Measurements from ENCODE around the gene CD74. TPM values are rescaled to one million over a fixed set of nuclear protein-coding genes. Genes with fewer than 3 reads are reported as not detected.

Gene CD74
- total and polyA plus RNA-seq, 2 of the 13 experiments (the other 11 are each of a cell fraction or from before 2014, with no cell fraction given) = 34.1 to 84.4 TPM

DNA sequence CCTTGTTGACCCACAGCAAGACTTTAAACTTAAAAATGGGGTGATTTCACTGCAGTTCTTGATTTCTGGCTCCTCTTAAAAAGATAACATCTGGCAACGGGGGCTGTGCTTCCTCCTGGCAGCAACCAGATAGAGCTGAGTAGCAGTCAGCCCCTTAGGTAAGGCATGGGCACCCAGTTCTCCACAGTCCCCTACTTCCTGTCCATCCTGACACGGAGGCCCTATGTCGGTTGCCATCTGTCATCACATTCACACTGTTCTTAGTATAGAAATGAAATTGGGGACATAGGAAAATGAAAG, 11.7 kb downstream of the CD74 start (continued):
- TF ChIP-seq CTCF (CRISPR knock-in tag; IDR thresholded peaks at IDR 0.05) = no peak
- no peak for TF ChIP-seq ETS1 (CRISPR knock-in tag; IDR thresholded peaks at IDR 0.05)
- TF ChIP-seq GRHL1 (CRISPR knock-in tag; conservative IDR thresholded peaks at IDR 0.05) = no peak
- TF ChIP-seq ZMYM3 (CRISPR knock-in tag; IDR thresholded peaks at IDR 0.05) = no peak
- TF ChIP-seq KLF16 (CRISPR knock-in tag; IDR thresholded peaks at IDR 0.05) = no peak
- TF ChIP-seq, protein P1, sequence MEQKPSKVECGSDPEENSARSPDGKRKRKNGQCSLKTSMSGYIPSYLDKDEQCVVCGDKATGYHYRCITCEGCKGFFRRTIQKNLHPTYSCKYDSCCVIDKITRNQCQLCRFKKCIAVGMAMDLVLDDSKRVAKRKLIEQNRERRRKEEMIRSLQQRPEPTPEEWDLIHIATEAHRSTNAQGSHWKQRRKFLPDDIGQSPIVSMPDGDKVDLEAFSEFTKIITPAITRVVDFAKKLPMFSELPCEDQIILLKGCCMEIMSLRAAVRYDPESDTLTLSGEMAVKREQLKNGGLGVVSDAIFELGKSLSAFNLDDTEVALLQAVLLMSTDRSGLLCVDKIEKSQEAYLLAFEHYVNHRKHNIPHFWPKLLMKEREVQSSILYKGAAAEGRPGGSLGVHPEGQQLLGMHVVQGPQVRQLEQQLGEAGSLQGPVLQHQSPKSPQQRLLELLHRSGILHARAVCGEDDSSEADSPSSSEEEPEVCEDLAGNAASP (CRISPR knock-in tag; IDR thresholded peaks at IDR 0.05; ENCODE audit: borderline replicate concordance) = no peak
- no peak for TF ChIP-seq KMT2A (CRISPR knock-in tag; IDR thresholded peaks at IDR 0.05)
- TF ChIP-seq ZNF883 (CRISPR knock-in tag; IDR thresholded peaks at IDR 0.05; ENCODE audit: not compliant biosample characterization) = no peak
- TF ChIP-seq ZBTB38 (CRISPR knock-in tag; IDR thresholded peaks at IDR 0.05) = no peak
- TF ChIP-seq STAG1 (CRISPR knock-in tag; IDR thresholded peaks at IDR 0.05) = no peak
- no peak for TF ChIP-seq NFIB (CRISPR knock-in tag; IDR thresholded peaks at IDR 0.05; ENCODE audit: borderline replicate concordance)
- no peak for TF ChIP-seq RXRA (CRISPR knock-in tag; IDR thresholded peaks at IDR 0.05)
- no peak for TF ChIP-seq ZNF788 (CRISPR knock-in tag; IDR thresholded peaks at IDR 0.05; ENCODE audit: borderline replicate concordance)
- no peak for TF ChIP-seq ZNF143 (CRISPR knock-in tag; IDR thresholded peaks at IDR 0.05)

Measured in HepG2 (cell line).